Prostate gland (tissue), 2 donors: ENCODE data around the gene ATP13A2.

Source experiments
- POLR2A ChIP-seq: fragments of 450-650 bp; IDR thresholded peaks from one replicate; pipeline ENCODE4 v1.6.1; 2016; ENCODE audit warnings: antibody characterized with exemption, mild to moderate bottlenecking
- TF ChIP-seq, protein P1 (sequence below), 4 experiments: fragments of 200-600 bp in 2 of 4; fragments of 450-650 bp in 2 of 4; sonication (generic) in 2 of 4; IDR thresholded peaks; 1 replicate in 3 of 4; 2 replicates in 1 of 4; pipeline ENCODE4 v1.5.1; 2016 to 2019; ENCODE audit warnings: antibody characterized with exemption in 4 of 4, mild to moderate bottlenecking in 2 of 4, moderate library complexity in 2 of 4

GRCh38 chr1:16978567-16979474 is 32.9 kb downstream of the ATP13A2 start:
- TF ChIP-seq, protein P1, sequence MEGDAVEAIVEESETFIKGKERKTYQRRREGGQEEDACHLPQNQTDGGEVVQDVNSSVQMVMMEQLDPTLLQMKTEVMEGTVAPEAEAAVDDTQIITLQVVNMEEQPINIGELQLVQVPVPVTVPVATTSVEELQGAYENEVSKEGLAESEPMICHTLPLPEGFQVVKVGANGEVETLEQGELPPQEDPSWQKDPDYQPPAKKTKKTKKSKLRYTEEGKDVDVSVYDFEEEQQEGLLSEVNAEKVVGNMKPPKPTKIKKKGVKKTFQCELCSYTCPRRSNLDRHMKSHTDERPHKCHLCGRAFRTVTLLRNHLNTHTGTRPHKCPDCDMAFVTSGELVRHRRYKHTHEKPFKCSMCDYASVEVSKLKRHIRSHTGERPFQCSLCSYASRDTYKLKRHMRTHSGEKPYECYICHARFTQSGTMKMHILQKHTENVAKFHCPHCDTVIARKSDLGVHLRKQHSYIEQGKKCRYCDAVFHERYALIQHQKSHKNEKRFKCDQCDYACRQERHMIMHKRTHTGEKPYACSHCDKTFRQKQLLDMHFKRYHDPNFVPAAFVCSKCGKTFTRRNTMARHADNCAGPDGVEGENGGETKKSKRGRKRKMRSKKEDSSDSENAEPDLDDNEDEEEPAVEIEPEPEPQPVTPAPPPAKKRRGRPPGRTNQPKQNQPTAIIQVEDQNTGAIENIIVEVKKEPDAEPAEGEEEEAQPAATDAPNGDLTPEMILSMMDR (IDR thresholded peaks at IDR 0.05): no peak
- no peak for TF ChIP-seq POLR2A
